Common myeloid progenitor, CD34-positive (primary cell): ENCODE measurements around the gene NINJ1.

Source experiments
- CTCF ChIA-PET: fragments of 350-600 bp; sonication (Branson Sonifier 250); formaldehyde crosslinking; loops from one replicate; lab custom pipeline; 2021; ENCODE audit warnings: antibody characterized with exemption; lab: Charles Lee
- POLR2A ChIA-PET: fragments of 350-600 bp; sonication (Branson Sonifier 250); formaldehyde crosslinking; loops from one replicate; lab custom pipeline; 2021; ENCODE audit warnings: antibody characterized with exemption; lab: Charles Lee
- DNase-seq, 3 donors: peaks; one replicate each; pipeline versions ENCODE4 v3.0.0 to v3.0.0-alpha.2; 2013
- H3K27ac ChIP-seq, 2 experiments: 1 replicate in 1 of 2; 2 replicates in 1 of 2; pipeline ENCODE4 v1.7.0; 2013; ENCODE audit warnings: inconsistent platforms in 2 of 2, low read length in 2 of 2, mild to moderate bottlenecking in 2 of 2, low read depth in 1 of 2, moderate library complexity in 1 of 2; ENCODE audit not compliant: severe bottlenecking in 2 of 2, insufficient read depth in 1 of 2, poor library complexity in 1 of 2
- H3K27me3 ChIP-seq, 5 experiments: replicated peaks in 2 of 5; 1 replicate in 3 of 5; 2 replicates in 2 of 5; pipeline versions ENCODE4 v1.6.1 to v1.7.0; 2013; ENCODE audit warnings: low read length in 4 of 5, mild to moderate bottlenecking in 2 of 5, moderate library complexity in 2 of 5, inconsistent platforms in 1 of 5; ENCODE audit not compliant: insufficient read depth in 5 of 5, control insufficient read depth in 4 of 5
- H3K36me3 ChIP-seq, 4 experiments: 1 replicate in 2 of 4; 2 replicates in 2 of 4; pipeline versions ENCODE4 v1.6.1 to v1.7.0; 2013; ENCODE audit warnings: low read length in 3 of 4, control low read depth in 1 of 4, mild to moderate bottlenecking in 1 of 4; ENCODE audit not compliant: control insufficient read depth in 4 of 4, insufficient read depth in 4 of 4
- H3K4me1 ChIP-seq, 4 experiments: 1 replicate in 3 of 4; 2 replicates in 1 of 4; pipeline versions ENCODE4 v1.6.1 to v1.7.1; 2013; ENCODE audit warnings: low read length in 3 of 4, mild to moderate bottlenecking in 3 of 4, control low read depth in 1 of 4, inconsistent platforms in 1 of 4, moderate library complexity in 1 of 4; ENCODE audit not compliant: control insufficient read depth in 4 of 4, insufficient read depth in 4 of 4; ENCODE audit errors: control extremely low read depth in 1 of 4
- H3K4me3 ChIP-seq, 7 experiments: 1 replicate in 4 of 7; 2 replicates in 3 of 7; pipeline versions ENCODE4 v1.5.1 to v1.7.0; 2013; ENCODE audit warnings: mild to moderate bottlenecking in 7 of 7, low read length in 6 of 7, moderate library complexity in 6 of 7, inconsistent platforms in 2 of 7, low read depth in 2 of 7, control low read depth in 1 of 7; ENCODE audit not compliant: insufficient read depth in 4 of 7, control insufficient read depth in 1 of 7; ENCODE audit errors: extremely low read depth in 1 of 7
- H3K9me3 ChIP-seq, 5 experiments: 1 replicate in 4 of 5; 2 replicates in 1 of 5; pipeline versions ENCODE4 v1.6.1 to v1.7.1; 2013; ENCODE audit warnings: low read length in 4 of 5, mild to moderate bottlenecking in 2 of 5, inconsistent platforms in 1 of 5, low read depth in 1 of 5, moderate library complexity in 1 of 5; ENCODE audit not compliant: control insufficient read depth in 4 of 5, insufficient read depth in 2 of 5; ENCODE audit errors: control extremely low read depth in 1 of 5
- WGBS: methylation state at CpG from one replicate; pipeline ENCODE4 v1.1.5; 2013; ENCODE audit not compliant: insufficient coverage; 5-methylcytosine and 5-hydroxymethylcytosine counted together

The NINJ1 gene

GRCh38 chr9:93169444-93169843, 35.4 kb upstream of the NINJ1 start:
- POLR2A ChIA-PET = no interaction called here
- Histone ChIP-seq H3K27me3 (peaks cover 0 to 4% (median 0%) of the 10 kb centered on the region in 5 experiments), H3K4me3 (no peak overlapping the region), H3K4me1 (no peaks in the 10 kb centered on the region), H3K27ac (no peak overlapping the region), H3K9me3 (no peaks in the 10 kb centered on the region), H3K36me3 (no peaks in the 10 kb centered on the region)
- CTCF ChIA-PET = interaction anchor here (1.3 kb wide), 1 partner anchor 20 kb away, joined by 4 read pairs; no protein-coding TSS in a partner anchor
- DNase-seq = no peak
- WGBS = 100% methylated on average over 1 of the region's 1 CpG

GRCh38 chr9:93168581-93168980, 34.5 kb upstream of the NINJ1 start:
- Histone ChIP-seq H3K27me3 (peaks cover 0 to 6% (median 0%) of the 10 kb centered on the region in 5 experiments), H3K4me3 (no peak overlapping the region), H3K27ac (no peak overlapping the region), H3K36me3 (no peaks in the 10 kb centered on the region), H3K4me1 (no peaks in the 10 kb centered on the region), H3K9me3 (no peaks in the 10 kb centered on the region)
- ChIA-PET POLR2A (no interaction called here), CTCF (interaction anchor here (0.9 kb wide), 2 partner anchors 11 to 146 kb away, joined by 3 read pairs; no protein-coding TSS in a partner anchor)
- no peak for DNase-seq
- 99% methylated on average over 5 of the region's 5 CpGs for WGBS

GRCh38 chr9:93167838-93168237, 33.8 kb upstream of the NINJ1 start:
- DNase-seq = no peak
- CTCF ChIA-PET = interaction anchor here (0.9 to 1.2 kb wide), 3 partner anchors 12 to 135 kb away, joined by 3 read pairs; no protein-coding TSS in a partner anchor
- H3K27ac ChIP-seq = no peak overlapping the region
- H3K36me3 ChIP-seq = no peaks in the 10 kb centered on the region
- H3K4me1 ChIP-seq = no peaks in the 10 kb centered on the region
- peaks cover 0 to 6% (median 0%) of the 10 kb centered on the region in 5 experiments for H3K27me3 ChIP-seq
- H3K9me3 ChIP-seq = no peaks in the 10 kb centered on the region
- POLR2A ChIA-PET = no interaction called here
- H3K4me3 ChIP-seq = no peak overlapping the region
- WGBS = 96% methylated on average over 3 of the region's 4 CpGs

- no peak for DNase-seq
- 100% methylated on average over 6 of the region's 6 CpGs for WGBS
Measured at GRCh38 chr9:93167185-93167584, 33.1 kb upstream of the NINJ1 start.

GRCh38 chr9:93166699-93167098, 32.6 kb upstream of the NINJ1 start:
- Histone ChIP-seq H3K4me3 (no peak overlapping the region), H3K9me3 (no peaks in the 10 kb centered on the region), H3K27ac (no peak overlapping the region), H3K27me3 (peaks cover 0 to 7% (median 0%) of the 10 kb centered on the region in 5 experiments), H3K36me3 (no peaks in the 10 kb centered on the region), H3K4me1 (no peaks in the 10 kb centered on the region)
- DNase-seq = no peak
- ChIA-PET CTCF (interaction anchor here (1.2 kb wide), 1 partner anchor 136 kb away, joined by 3 read pairs; no protein-coding TSS in a partner anchor), POLR2A (no interaction called here)
- WGBS = 95% methylated on average over 6 of the region's 7 CpGs

More at GRCh38 chr9:93167185-93167584, 33.1 kb upstream of the NINJ1 start:
- no peaks in the 10 kb centered on the region for H3K9me3 ChIP-seq
- H3K4me1 ChIP-seq = no peaks in the 10 kb centered on the region
- no peak overlapping the region for H3K4me3 ChIP-seq
- ChIA-PET POLR2A (no interaction called here), CTCF (interaction anchor here (1.0 to 1.2 kb wide), 2 partner anchors 134 to 136 kb away, joined by 3 read pairs; no protein-coding TSS in a partner anchor)
- H3K27ac ChIP-seq = no peak overlapping the region
- H3K36me3 ChIP-seq = no peaks in the 10 kb centered on the region
- peaks cover 0 to 6% (median 0%) of the 10 kb centered on the region in 5 experiments for H3K27me3 ChIP-seq

- DNase-seq = no peak
- ChIA-PET CTCF (interaction anchor here (1.6 to 4.0 kb wide), 2 partner anchors 68 to 140 kb away, joined by 6 to 50 read pairs; no protein-coding TSS in a partner anchor), POLR2A (no interaction called here)
- Histone ChIP-seq H3K9me3 (no peaks in the 10 kb centered on the region), H3K36me3 (no peaks in the 10 kb centered on the region), H3K27ac (no peak overlapping the region), H3K4me1 (peaks cover 0 to 4% (median 2%) of the 10 kb centered on the region in 4 experiments), H3K4me3 (no peak overlapping the region), H3K27me3 (peaks cover 0 to 5% (median 0%) of the 10 kb centered on the region in 5 experiments)
- WGBS = 98% methylated on average over 12 of the region's 13 CpGs
Measured at GRCh38 chr9:93164085-93164484, 30.0 kb upstream of the NINJ1 start.

- Histone ChIP-seq H3K9me3 (no peaks in the 10 kb centered on the region), H3K27me3 (peaks cover 0 to 5% (median 0%) of the 10 kb centered on the region in 5 experiments), H3K4me1 (peaks cover 0 to 4% (median 2%) of the 10 kb centered on the region in 4 experiments), H3K27ac (no peak overlapping the region), H3K4me3 (no peak overlapping the region), H3K36me3 (no peaks in the 10 kb centered on the region)
- POLR2A ChIA-PET = no interaction called here
- CTCF ChIA-PET = interaction anchor here (1.0 to 4.0 kb wide), 4 partner anchors 10 to 142 kb away, joined by 3 to 50 read pairs (median 6); no protein-coding TSS in a partner anchor
- WGBS = 100% methylated on average over 7 of the region's 11 CpGs
- DNase-seq = no peak
Measured at GRCh38 chr9:93161786-93162562, 27.9 kb upstream of the NINJ1 start.
